Fibroblast of villous mesenchyme (primary cell): ENCODE measurements around the gene GLRX3. TPM values are rescaled to one million over a fixed set of nuclear protein-coding genes. Genes with fewer than 3 reads are reported as not detected.

Experiments
- DNase-seq: peaks from one replicate; pipeline ENCODE4 v3.0.0-alpha.2; 2010; ENCODE audit warnings: low read depth
- H3K4me3 ChIP-seq: 2 replicates; pipeline ENCODE4 v1.5.1; 2011; ENCODE audit warnings: low read depth, mild to moderate bottlenecking, low read length
- CTCF ChIP-seq: IDR thresholded peaks from 2 replicates; pipeline ENCODE4 v1.5.1; 2012; ENCODE audit warnings: low read depth, mild to moderate bottlenecking, low read length; ENCODE audit not compliant: insufficient read depth
- total RNA-seq: library from RNA; depleted of rRNA; stranded (reverse); fragments of >200 nt; gene quantifications from 2 replicates; pipeline ENCODE4 v1.2.3, GENCODE V29; 2012

GLRX3 gene
- total RNA-seq, 1 donor = 75.6 TPM

GRCh38 chr10:130208807-130209206 lies 72.6 kb downstream of the GLRX3 start:
- DNase-seq = no peak
- TF ChIP-seq CTCF = no peak
- H3K4me3 ChIP-seq = no peak overlapping the region

GRCh38 chr10:130212746-130213145 lies 76.6 kb downstream of the GLRX3 start:
- no peak for TF ChIP-seq CTCF
- H3K4me3 ChIP-seq = no peak overlapping the region
- no peak for DNase-seq

GRCh38 chr10:130213286-130214080 lies 77.3 kb downstream of the GLRX3 start:
- no peak for DNase-seq
- TF ChIP-seq CTCF = no peak
- H3K4me3 ChIP-seq = no peak overlapping the region

GRCh38 chr10:130214431-130214830 lies 78.2 kb downstream of the GLRX3 start:
- H3K4me3 ChIP-seq = no peak overlapping the region
- no peak for TF ChIP-seq CTCF
- no peak for DNase-seq

GRCh38 chr10:130215151-130215930 lies 79.2 kb downstream of the GLRX3 start:
- no peak for DNase-seq
- H3K4me3 ChIP-seq = no peak overlapping the region
- no peak for TF ChIP-seq CTCF

GRCh38 chr10:130215931-130216231 lies 79.7 kb downstream of the GLRX3 start:
- DNase-seq = no peak
- no peak overlapping the region for H3K4me3 ChIP-seq
- no peak for TF ChIP-seq CTCF

GRCh38 chr10:130218181-130218641 lies 82.0 kb downstream of the GLRX3 start:
- no peak overlapping the region for H3K4me3 ChIP-seq
- DNase-seq = no peak
- no peak for TF ChIP-seq CTCF
